GM12891 (cell line): Measurements from ENCODE around the gene ABCC3.
"Not testable (repeated sequence)": the region's sequence is repeated elsewhere in the genome, so short reads cannot be mapped to it uniquely, and the experiment has no call there.

ENCODE experiments used
- PAX5 ChIP-seq: IDR thresholded peaks from 2 replicates; pipeline ENCODE4 v1.6.1; 2011; ENCODE audit warnings: low read length, moderate library complexity, mild to moderate bottlenecking; ENCODE audit not compliant: insufficient read depth, severe bottlenecking
- POLR2A ChIP-seq: IDR thresholded peaks from 2 replicates; pipeline ENCODE4 v1.6.1; 2011; ENCODE audit warnings: low read depth, low read length, control low read depth
- POLR2AphosphoS5 ChIP-seq: IDR thresholded peaks from 2 replicates; pipeline ENCODE4 v1.6.1; 2011; ENCODE audit warnings: low read depth, low read length, control low read depth
- TAF1 ChIP-seq: IDR thresholded peaks from 2 replicates; pipeline ENCODE4 v1.6.1; 2011; ENCODE audit warnings: low read depth, low read length, control low read depth

GRCh38 chr17:50709053-50709452 is 74.4 kb downstream of the ABCC3 start:
- not testable (repeated sequence) for TF ChIP-seq POLR2A, TAF1, POLR2AphosphoS5, PAX5
